Transverse colon (tissue), 4 donors: Measurements from ENCODE around the gene VAC14.

ENCODE experiments used
- EP300 ChIP-seq: sonication (generic); formaldehyde crosslinking; IDR thresholded peaks from one replicate; pipeline ENCODE4 v1.6.1; 2017; ENCODE audit warnings: antibody characterized with exemption, low read depth
- POLR2AphosphoS5 ChIP-seq, 3 donors: sonication (generic); formaldehyde crosslinking; IDR thresholded peaks; one replicate each; pipeline ENCODE4 v1.6.1; 2016; ENCODE audit warnings: antibody characterized with exemption in 3 of 3
- TF ChIP-seq, protein P1 (sequence below), 5 experiments: fragments of 200-600 bp in 3 of 5; fragments of 450-650 bp in 2 of 5; sonication (generic) in 3 of 5; IDR thresholded peaks; 1 replicate in 2 of 5; 2 replicates in 3 of 5; pipeline ENCODE4 v1.5.1; 2016 to 2017; ENCODE audit warnings: antibody characterized with exemption in 5 of 5, inconsistent platforms in 3 of 5, mild to moderate bottlenecking in 2 of 5, moderate library complexity in 1 of 5

DNA sequence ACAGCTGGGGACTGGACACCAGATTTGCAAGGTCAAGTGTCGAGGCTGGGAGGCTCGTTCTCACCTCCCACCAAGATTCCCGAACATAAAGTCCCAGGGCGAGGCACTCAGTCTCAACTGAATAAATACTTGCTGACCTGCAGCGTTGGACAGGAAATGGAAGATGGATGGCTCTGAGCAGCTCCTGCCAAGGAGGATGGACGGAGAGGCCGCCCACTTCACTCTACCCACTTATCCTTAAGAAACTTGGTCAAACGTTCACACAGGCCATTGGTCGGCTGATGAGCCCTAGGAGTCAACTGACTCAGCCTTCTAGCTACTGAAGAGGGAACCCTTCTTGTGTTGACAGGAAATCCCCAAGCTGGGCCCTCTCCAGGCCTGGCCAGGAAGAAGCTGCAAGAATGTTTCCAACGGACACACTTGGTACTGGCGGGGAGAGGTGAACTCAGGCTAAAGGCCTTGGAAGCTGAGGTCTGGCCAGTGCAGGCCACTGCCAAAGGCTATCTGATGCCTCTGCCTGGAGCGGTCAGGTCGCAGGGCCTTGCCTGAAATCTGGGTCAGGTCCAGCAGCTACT lies 50.0 kb downstream of the VAC14 start:
- TF ChIP-seq EP300 (no peak), POLR2AphosphoS5 (IDR thresholded peaks at IDR 0.05) (peak; percentile 44 to 74 (median 70))
- TF ChIP-seq, protein P1, sequence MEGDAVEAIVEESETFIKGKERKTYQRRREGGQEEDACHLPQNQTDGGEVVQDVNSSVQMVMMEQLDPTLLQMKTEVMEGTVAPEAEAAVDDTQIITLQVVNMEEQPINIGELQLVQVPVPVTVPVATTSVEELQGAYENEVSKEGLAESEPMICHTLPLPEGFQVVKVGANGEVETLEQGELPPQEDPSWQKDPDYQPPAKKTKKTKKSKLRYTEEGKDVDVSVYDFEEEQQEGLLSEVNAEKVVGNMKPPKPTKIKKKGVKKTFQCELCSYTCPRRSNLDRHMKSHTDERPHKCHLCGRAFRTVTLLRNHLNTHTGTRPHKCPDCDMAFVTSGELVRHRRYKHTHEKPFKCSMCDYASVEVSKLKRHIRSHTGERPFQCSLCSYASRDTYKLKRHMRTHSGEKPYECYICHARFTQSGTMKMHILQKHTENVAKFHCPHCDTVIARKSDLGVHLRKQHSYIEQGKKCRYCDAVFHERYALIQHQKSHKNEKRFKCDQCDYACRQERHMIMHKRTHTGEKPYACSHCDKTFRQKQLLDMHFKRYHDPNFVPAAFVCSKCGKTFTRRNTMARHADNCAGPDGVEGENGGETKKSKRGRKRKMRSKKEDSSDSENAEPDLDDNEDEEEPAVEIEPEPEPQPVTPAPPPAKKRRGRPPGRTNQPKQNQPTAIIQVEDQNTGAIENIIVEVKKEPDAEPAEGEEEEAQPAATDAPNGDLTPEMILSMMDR (IDR thresholded peaks at IDR 0.05), result peak in 1 of 5 experiments; percentile 14
